ENCODE results near the gene UNC45A.

The UNC45A gene

DNA sequence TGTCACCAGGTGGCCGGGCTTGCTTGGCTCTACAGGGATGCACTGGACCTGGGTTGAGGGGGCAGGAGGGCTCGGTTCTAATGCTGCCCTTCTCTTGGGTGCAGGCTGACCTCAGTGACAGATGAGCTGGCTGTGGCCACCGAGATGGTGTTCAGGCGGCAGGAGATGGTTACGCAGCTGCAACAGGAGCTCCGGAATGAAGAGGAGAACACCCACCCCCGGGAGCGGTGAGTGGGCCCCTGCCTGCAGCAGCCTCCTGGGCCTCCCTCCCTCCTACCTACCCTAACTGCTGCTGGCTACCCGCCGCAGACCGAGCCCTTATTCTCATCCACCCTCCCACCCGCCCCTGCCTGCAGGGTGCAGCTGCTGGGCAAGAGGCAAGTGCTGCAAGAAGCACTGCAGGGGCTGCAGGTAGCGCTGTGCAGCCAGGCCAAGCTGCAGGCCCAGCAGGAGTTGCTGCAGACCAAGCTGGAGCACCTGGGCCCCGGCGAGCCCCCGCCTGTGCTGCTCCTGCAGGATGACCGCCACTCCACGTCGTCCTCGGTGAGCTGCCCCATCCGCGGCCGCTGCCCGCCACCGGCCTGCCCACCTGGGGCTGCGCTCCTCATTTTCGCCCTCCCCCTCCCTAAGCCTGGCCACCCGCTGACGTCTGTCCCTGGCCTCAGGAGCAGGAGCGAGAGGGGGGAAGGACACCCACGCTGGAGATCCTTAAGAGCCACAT, 45.2 kb upstream of the UNC45A start:
- Histone ChIP-seq H3K4me1 (ENCODE audit: insufficient read depth, low read length, severe bottlenecking) (peaks cover 6% of the 10 kb centered on the region), H3F3A (ENCODE audit: insufficient read depth, low read length) (no peaks in the 10 kb centered on the region), H3K9me3 (ENCODE audit: low read length) (no peaks in the 10 kb centered on the region), H3K9me2 (ENCODE audit: low read depth, low read length) (no peaks in the 10 kb centered on the region), H2AFZ (ENCODE audit: low read length) (no peak overlapping the region), H3K27ac (ENCODE audit: low read depth, low read length, poor library complexity, severe bottlenecking) (no peak overlapping the region), H3K79me2 (ENCODE audit: insufficient read depth, low read length) (no peaks in the 10 kb centered on the region), H3K27me3 (ENCODE audit: insufficient read depth, low read length) (peaks cover 20% of the 10 kb centered on the region), H3K9ac (ENCODE audit: low read length) (no peak overlapping the region), H4K20me1 (ENCODE audit: insufficient read depth, low read length) (no peaks in the 10 kb centered on the region), H3K4me2 (ENCODE audit: low read length) (no peak overlapping the region), H3K36me3 (ENCODE audit: insufficient read depth, low read length) (no peaks in the 10 kb centered on the region), H3K4me3 (ENCODE audit: low read depth, low read length, poor library complexity, severe bottlenecking) (no peak overlapping the region)
- TF ChIP-seq, protein P1, sequence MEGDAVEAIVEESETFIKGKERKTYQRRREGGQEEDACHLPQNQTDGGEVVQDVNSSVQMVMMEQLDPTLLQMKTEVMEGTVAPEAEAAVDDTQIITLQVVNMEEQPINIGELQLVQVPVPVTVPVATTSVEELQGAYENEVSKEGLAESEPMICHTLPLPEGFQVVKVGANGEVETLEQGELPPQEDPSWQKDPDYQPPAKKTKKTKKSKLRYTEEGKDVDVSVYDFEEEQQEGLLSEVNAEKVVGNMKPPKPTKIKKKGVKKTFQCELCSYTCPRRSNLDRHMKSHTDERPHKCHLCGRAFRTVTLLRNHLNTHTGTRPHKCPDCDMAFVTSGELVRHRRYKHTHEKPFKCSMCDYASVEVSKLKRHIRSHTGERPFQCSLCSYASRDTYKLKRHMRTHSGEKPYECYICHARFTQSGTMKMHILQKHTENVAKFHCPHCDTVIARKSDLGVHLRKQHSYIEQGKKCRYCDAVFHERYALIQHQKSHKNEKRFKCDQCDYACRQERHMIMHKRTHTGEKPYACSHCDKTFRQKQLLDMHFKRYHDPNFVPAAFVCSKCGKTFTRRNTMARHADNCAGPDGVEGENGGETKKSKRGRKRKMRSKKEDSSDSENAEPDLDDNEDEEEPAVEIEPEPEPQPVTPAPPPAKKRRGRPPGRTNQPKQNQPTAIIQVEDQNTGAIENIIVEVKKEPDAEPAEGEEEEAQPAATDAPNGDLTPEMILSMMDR (IDR thresholded peaks at IDR 0.05; ENCODE audit: low read length) = no peak
- no peak for TF ChIP-seq EZH2 (IDR thresholded peaks at IDR 0.05; ENCODE audit: borderline replicate concordance, low read length)

DNA sequence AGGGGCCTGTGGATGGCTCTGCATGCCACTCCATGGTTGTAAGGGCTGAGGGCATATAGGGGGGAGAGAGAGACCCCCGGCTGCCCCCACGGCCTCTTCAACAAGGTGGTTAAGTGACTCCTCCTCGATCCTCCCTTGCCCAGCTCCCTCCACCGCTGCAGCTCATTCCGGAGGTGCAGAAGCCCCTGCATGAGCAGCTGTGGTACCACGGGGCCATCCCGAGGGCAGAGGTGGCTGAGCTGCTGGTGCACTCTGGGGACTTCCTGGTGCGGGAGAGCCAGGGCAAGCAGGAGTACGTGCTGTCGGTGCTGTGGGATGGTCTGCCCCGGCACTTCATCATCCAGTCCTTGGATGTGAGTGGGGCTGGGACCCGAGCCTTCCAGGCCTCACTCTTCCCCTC, 44.2 kb upstream of the UNC45A start:
- peaks cover 20% of the 10 kb centered on the region for H3K27me3 ChIP-seq (ENCODE audit: insufficient read depth, low read length)
- H3K9me2 ChIP-seq (ENCODE audit: low read depth, low read length) = no peaks in the 10 kb centered on the region
- no peak overlapping the region for H2AFZ ChIP-seq (ENCODE audit: low read length)
- peaks cover 6% of the 10 kb centered on the region for H3K4me1 ChIP-seq (ENCODE audit: insufficient read depth, low read length, severe bottlenecking)
- H3K9ac ChIP-seq (ENCODE audit: low read length) = no peak overlapping the region
- H3K36me3 ChIP-seq (ENCODE audit: insufficient read depth, low read length) = no peaks in the 10 kb centered on the region
- no peaks in the 10 kb centered on the region for H4K20me1 ChIP-seq (ENCODE audit: insufficient read depth, low read length)
- no peaks in the 10 kb centered on the region for H3K79me2 ChIP-seq (ENCODE audit: insufficient read depth, low read length)
- no peak overlapping the region for H3K4me2 ChIP-seq (ENCODE audit: low read length)
- H3K4me3 ChIP-seq (ENCODE audit: low read depth, low read length, poor library complexity, severe bottlenecking) = no peak overlapping the region
- TF ChIP-seq, protein P1 (IDR thresholded peaks at IDR 0.05; ENCODE audit: low read length) = no peak
- TF ChIP-seq EZH2 (IDR thresholded peaks at IDR 0.05; ENCODE audit: borderline replicate concordance, low read length) = no peak
- H3K27ac ChIP-seq (ENCODE audit: low read depth, low read length, poor library complexity, severe bottlenecking) = no peak overlapping the region
- no peaks in the 10 kb centered on the region for H3F3A ChIP-seq (ENCODE audit: insufficient read depth, low read length)
- H3K9me3 ChIP-seq (ENCODE audit: low read length) = no peaks in the 10 kb centered on the region

DNA sequence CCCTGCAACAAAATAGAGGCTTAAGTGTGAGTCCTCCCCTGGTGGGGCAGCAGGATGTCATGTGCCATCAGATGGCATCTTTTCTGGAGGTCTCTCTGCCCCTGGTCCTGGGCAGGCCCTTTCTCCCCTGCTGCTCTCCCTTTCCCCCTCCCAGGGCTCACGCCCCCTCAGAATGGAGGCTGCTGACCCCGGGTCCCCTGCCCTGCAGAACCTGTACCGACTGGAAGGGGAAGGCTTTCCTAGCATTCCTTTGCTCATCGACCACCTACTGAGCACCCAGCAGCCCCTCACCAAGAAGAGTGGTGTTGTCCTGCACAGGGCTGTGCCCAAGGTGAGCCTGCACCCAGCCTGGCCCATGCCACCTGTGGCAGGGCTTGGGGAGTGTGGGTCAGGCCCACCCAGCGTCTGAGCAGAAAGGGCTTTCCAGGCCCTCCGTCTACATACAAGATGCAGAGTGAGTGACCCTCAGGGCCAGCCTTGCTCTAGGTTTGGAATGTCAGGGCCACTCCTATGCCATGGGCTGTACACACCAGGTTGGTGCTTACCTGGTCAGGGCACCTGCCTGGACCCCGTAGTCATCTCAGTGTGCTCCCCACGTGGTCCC, 43.6 kb upstream of the UNC45A start:
- Histone ChIP-seq H3K9me3 (ENCODE audit: low read length) (no peaks in the 10 kb centered on the region), H3F3A (ENCODE audit: insufficient read depth, low read length) (no peaks in the 10 kb centered on the region), H3K36me3 (ENCODE audit: insufficient read depth, low read length) (no peaks in the 10 kb centered on the region), H3K9me2 (ENCODE audit: low read depth, low read length) (no peaks in the 10 kb centered on the region), H3K79me2 (ENCODE audit: insufficient read depth, low read length) (no peaks in the 10 kb centered on the region), H3K4me1 (ENCODE audit: insufficient read depth, low read length, severe bottlenecking) (peaks cover 6% of the 10 kb centered on the region), H3K4me3 (ENCODE audit: low read depth, low read length, poor library complexity, severe bottlenecking) (no peak overlapping the region), H3K27me3 (ENCODE audit: insufficient read depth, low read length) (peaks cover 20% of the 10 kb centered on the region), H3K9ac (ENCODE audit: low read length) (no peak overlapping the region), H3K27ac (ENCODE audit: low read depth, low read length, poor library complexity, severe bottlenecking) (no peak overlapping the region), H4K20me1 (ENCODE audit: insufficient read depth, low read length) (no peaks in the 10 kb centered on the region), H2AFZ (ENCODE audit: low read length) (no peak overlapping the region), H3K4me2 (ENCODE audit: low read length) (no peak overlapping the region)
- TF ChIP-seq, protein P1 (IDR thresholded peaks at IDR 0.05; ENCODE audit: low read length) = no peak
- no peak for TF ChIP-seq EZH2 (IDR thresholded peaks at IDR 0.05; ENCODE audit: borderline replicate concordance, low read length)

Measured in OCI-LY1 (cell line).